Omental fat pad (tissue), 4 donors: ENCODE data around the gene RFXAP. TPM values are rescaled to one million over a fixed set of nuclear protein-coding genes. Genes with fewer than 3 reads are reported as not detected.

Source experiments
- ATAC-seq: fragments of 150-250 bp; one replicate; pipeline ENCODE4 v1.9.1; 2016; ENCODE audit warnings: mild to moderate bottlenecking, moderate library complexity; ENCODE audit not compliant: low FRiP score
- DNase-seq: peaks from one replicate; pipeline ENCODE4 v3.0.0-alpha.2; 2019; ENCODE audit warnings: low spot score
- total RNA-seq, 4 donors: library from RNA; depleted of rRNA; stranded (reverse); fragments of >200 nt; gene quantifications; one replicate each; pipeline ENCODE4 v1.1.0, GENCODE V29; 2016
- TF ChIP-seq, protein P1 (sequence below), 3 donors: fragments of 450-650 bp; IDR thresholded peaks; one replicate each; pipeline ENCODE4 v1.5.1; 2016 to 2017; ENCODE audit warnings: antibody characterized with exemption in 3 of 3, mild to moderate bottlenecking in 3 of 3, moderate library complexity in 2 of 3

Gene RFXAP
- total RNA-seq, 4 donors from 2014 or later: 2.2 to 5.2 (median 3.9) TPM

DNA sequence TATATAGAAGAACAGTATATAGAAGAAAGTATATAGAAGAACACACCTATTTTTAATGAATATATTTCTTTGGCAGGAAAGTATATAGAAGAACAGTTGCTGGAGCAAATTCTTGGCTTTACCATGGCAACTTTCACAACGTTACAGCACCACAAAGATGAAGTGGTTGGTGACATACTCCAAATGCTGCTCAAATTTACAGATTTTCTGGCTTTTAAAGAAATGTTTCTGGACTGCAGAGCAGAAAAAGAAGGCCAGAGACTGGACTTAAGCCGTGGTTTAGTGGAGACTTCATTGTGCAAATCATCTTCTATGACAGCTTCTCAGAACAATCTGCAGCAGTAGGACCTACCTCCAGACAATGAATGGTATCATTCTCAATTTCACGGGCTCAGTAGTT, 24.3 kb upstream of the RFXAP start:
- DNase-seq (no peak), ATAC-seq (no peak)
- TF ChIP-seq, protein P1, sequence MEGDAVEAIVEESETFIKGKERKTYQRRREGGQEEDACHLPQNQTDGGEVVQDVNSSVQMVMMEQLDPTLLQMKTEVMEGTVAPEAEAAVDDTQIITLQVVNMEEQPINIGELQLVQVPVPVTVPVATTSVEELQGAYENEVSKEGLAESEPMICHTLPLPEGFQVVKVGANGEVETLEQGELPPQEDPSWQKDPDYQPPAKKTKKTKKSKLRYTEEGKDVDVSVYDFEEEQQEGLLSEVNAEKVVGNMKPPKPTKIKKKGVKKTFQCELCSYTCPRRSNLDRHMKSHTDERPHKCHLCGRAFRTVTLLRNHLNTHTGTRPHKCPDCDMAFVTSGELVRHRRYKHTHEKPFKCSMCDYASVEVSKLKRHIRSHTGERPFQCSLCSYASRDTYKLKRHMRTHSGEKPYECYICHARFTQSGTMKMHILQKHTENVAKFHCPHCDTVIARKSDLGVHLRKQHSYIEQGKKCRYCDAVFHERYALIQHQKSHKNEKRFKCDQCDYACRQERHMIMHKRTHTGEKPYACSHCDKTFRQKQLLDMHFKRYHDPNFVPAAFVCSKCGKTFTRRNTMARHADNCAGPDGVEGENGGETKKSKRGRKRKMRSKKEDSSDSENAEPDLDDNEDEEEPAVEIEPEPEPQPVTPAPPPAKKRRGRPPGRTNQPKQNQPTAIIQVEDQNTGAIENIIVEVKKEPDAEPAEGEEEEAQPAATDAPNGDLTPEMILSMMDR (IDR thresholded peaks at IDR 0.05): no peak

DNA sequence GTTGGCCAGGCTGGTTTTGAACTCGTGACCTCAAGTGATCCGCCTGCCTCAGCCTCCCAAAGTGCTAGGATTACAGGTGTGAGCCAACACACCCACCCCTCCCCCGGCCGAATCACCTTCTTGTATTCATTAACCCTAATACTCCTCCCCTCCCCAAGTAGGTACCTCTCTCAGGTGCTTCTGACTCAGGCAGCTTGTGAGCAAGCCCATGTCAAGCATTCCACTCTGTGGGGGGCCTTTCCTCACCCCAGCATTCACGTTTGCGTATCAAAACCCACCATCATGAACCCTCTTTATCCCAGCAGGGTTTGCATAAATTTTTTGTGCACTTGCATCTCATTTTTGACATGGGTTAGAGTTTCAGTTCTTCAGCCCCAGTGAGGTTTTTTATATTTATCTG, 23.6 kb upstream of the RFXAP start:
- DNase-seq: no peak
- ATAC-seq: no peak
- TF ChIP-seq, protein P1 (IDR thresholded peaks at IDR 0.05): no peak

DNA sequence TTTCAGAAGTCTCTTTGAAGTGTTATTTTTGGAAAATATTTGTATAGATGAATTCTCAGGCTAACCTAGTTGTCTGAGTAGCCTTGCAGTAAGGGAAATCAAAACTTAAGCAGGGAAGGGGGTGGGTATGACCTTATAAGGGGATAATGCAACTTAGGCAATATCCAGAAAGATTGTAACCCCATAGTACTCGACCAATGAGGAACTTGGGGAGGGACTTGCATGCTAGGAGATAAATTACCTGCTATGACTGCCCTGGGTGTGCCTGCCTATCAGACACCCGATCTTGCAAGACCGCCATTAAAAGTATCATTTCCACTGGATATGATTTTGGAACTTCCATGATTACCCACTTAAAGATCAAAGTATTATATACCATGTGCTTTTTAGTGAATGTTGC, 23.0 kb upstream of the RFXAP start:
- DNase-seq: no peak
- ATAC-seq: no peak
- TF ChIP-seq, protein P1 (IDR thresholded peaks at IDR 0.05): no peak

DNA sequence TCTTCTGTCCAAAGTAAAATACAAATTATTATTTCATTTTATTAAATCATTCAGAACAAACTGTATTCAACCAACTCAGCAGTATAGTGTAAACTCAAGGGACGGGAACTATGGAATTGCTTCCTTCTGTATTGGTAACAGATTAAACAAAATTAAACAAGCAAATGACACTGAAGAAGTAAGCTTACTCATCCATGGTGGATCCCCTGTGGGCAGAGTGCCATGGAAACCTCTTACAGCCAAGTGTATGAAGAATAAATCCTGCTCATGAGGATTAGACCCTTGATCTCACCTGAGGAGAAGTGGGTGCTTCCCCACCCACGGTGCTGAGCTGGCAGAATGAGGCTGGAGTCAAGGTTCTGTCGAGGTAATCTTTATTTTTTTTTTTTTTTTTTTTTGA, 18.0 kb upstream of the RFXAP start:
- ATAC-seq (no peak), DNase-seq (no peak)
- TF ChIP-seq, protein P1 (IDR thresholded peaks at IDR 0.05): no peak

DNA sequence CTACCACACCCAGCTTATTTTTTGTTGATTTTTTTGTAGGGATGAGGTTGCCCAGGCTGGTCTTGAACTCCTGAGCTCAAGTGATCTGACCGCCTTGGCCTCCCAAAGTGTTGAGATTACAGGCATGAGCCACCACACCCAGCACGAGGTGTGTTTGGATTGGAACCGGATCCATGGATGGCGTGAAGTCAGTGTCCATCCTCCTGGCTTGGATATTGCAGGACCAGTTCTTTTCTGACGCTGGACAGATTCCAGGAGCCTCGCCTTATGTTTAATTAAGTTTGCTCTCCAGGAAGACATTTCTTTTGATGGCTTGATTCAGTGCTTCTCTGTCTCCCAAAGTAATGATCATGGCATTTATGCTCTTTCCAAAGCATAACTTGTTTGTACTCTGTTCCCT, 14.4 kb upstream of the RFXAP start:
- TF ChIP-seq, protein P1 (IDR thresholded peaks at IDR 0.05): no peak
- DNase-seq (no peak), ATAC-seq (no peak)

DNA sequence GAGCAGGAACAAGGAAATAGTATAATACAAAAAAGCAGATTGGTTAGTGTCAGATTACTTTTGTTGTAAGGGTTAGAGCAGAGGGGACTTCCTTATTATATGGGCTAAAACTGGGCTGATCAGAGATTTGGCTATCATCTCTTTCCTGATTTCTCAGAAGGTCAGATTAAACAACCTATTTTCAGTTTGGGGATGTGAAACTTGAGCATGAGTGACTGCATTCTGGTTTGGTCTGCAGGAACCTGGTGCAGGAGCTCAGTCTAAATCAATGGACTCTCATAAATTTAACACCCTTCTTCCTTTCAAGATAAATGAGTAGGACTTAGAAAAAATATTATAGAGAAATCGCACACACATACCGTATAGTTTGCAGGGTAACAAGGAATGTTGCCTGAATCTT, 12.9 kb upstream of the RFXAP start:
- ATAC-seq (no peak), DNase-seq (no peak)
- TF ChIP-seq, protein P1 (IDR thresholded peaks at IDR 0.05): no peak

DNA sequence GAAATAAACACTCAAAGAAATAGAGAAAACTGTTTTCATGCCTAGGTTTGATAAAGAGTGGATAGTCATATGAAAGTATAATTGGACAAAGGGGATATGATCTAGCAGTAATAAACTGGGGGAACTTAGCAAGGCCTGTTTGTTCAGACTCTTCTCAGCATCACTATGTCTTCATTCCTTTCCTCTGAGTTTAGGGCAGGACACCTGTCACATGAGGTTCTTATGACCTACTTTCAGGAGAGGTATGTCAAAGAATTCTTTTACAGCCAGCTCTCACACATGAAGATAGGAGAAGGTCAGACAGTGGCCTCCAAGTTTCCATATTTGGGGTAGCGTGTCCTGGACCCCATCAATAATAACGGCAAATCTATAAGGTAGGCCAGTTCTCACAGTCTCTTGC, 11.4 kb upstream of the RFXAP start:
- no peak for ATAC-seq
- DNase-seq: no peak

More for the DNA sequence above, 11.4 kb upstream of the RFXAP start:
- TF ChIP-seq, protein P1 (IDR thresholded peaks at IDR 0.05): no peak
